ENCODE data around the gene TSPEAR. TPM values are rescaled to one million over a fixed set of nuclear protein-coding genes. Genes with fewer than 3 reads are reported as not detected.

TSPEAR gene
- total and polyA plus RNA-seq, 2 of the 13 experiments (the other 11 are each of a cell fraction or from before 2014, with no cell fraction given), result 0.07 to 0.32 TPM

- no TSS peak for BruUV-seq (replicated peaks)
- intact Hi-C loops (cut with micrococcal nuclease; ENCODE audit: unreplicated experiment) (loop anchor here (5.0 kb wide), 1 partner anchor 33 kb away; no protein-coding TSS in a partner anchor), in situ Hi-C loops (cut with HindIII; ENCODE audit: extremely low pct_ligation_motif_present, low pct_unique_long_range_greater_than_20kb) (no loop called here)
- ATAC-seq (no peak), DNase-seq (ENCODE audit: low spot score) (no peak), FAIRE-seq (no peak)
- ChIA-PET POLR2A (no interaction called here), CTCF (ENCODE audit: low intra/inter-chr PET ratio, low total read pairs) (no interaction called here)
- H3K9ac ChIP-seq (ENCODE audit: insufficient read depth, low read depth, low read length), result no peak overlapping the region
- peaks cover 4 to 31% of the 10 kb centered on the region in 2 experiments; a peak in 4 of 5 replicates for H3K27me3 ChIP-seq (ENCODE audit: control insufficient read depth in 1 of 2, insufficient read depth in 2 of 2, low read length in 2 of 2)
- H3K4me2 ChIP-seq (ENCODE audit: low read depth, low read length), result peak overlapping the region; percentile 53; the same call in 1 of the 2 replicates
- TF ChIP-seq ZBTB44 (CRISPR knock-in tag; IDR thresholded peaks at IDR 0.05) (no peak), JUN (CRISPR knock-in tag; IDR thresholded peaks at IDR 0.05) (0 out of 2 replicates have a peak, but pooled peaks have one; percentile 2)
- no peak overlapping the region for H2AFZ ChIP-seq (ENCODE audit: low read length)
- H3K4me3 ChIP-seq (replicated peaks in 1 of 3; ENCODE audit: insufficient read depth in 1 of 3, low read depth in 2 of 3, low read length in 3 of 3), result no peak overlapping the region; a peak in 1 of 6 replicates
- WGBS (ENCODE audit: low lambda C conversion rate), result 27% methylated on average over 8 of the region's 13 CpGs
- H3K27ac ChIP-seq (ENCODE audit: extremely low read length, insufficient read depth, low read length), result no peak overlapping the region
- H3K79me2 ChIP-seq (ENCODE audit: insufficient read depth, low read length), result no peaks in the 10 kb centered on the region
- H3K4me1 ChIP-seq (ENCODE audit: insufficient read depth, low read length), result peaks cover 55% of the 10 kb centered on the region
- H4K20me1 ChIP-seq (ENCODE audit: insufficient read depth, low read length), result no peaks in the 10 kb centered on the region
- no peaks in the 10 kb centered on the region for H3K36me3 ChIP-seq (replicated peaks in 1 of 2; ENCODE audit: control insufficient read depth in 1 of 2, insufficient read depth in 2 of 2, low read length in 2 of 2)
- no peaks in the 10 kb centered on the region for H3K9me3 ChIP-seq (ENCODE audit: low read length)
Measured at GRCh38 chr21:44703731-44704635, 7.4 kb downstream of the TSPEAR start.

GRCh38 chr21:44702973-44703730, 8.2 kb downstream of the TSPEAR start:
- WGBS (ENCODE audit: low lambda C conversion rate), result 10% methylated on average over 13 of the region's 16 CpGs
- H3K36me3 ChIP-seq (replicated peaks in 1 of 2; ENCODE audit: control insufficient read depth in 1 of 2, insufficient read depth in 2 of 2, low read length in 2 of 2), result no peaks in the 10 kb centered on the region
- H3K9me3 ChIP-seq (ENCODE audit: low read length), result no peaks in the 10 kb centered on the region
- DNase-seq (ENCODE audit: low spot score) (peak; percentile 55), ATAC-seq (peak; percentile 63), FAIRE-seq (no peak)
- H3K27me3 ChIP-seq (ENCODE audit: control insufficient read depth in 1 of 2, insufficient read depth in 2 of 2, low read length in 2 of 2), result peaks cover 3 to 23% of the 10 kb centered on the region in 2 experiments; a peak in 4 of 5 replicates
- peak overlapping the region in 1 of 3 experiments; percentile 45; a peak in 1 of 6 replicates for H3K4me3 ChIP-seq (replicated peaks in 1 of 3; ENCODE audit: insufficient read depth in 1 of 3, low read depth in 2 of 3, low read length in 3 of 3)
- H3K9ac ChIP-seq (ENCODE audit: insufficient read depth, low read depth, low read length), result no peak overlapping the region
- peaks cover 63% of the 10 kb centered on the region for H3K4me1 ChIP-seq (ENCODE audit: insufficient read depth, low read length)
- intact Hi-C loops (cut with micrococcal nuclease; ENCODE audit: unreplicated experiment) (loop anchor here (5.0 kb wide), 1 partner anchor 34 kb away; no protein-coding TSS in a partner anchor), in situ Hi-C loops (cut with HindIII; ENCODE audit: extremely low pct_ligation_motif_present, low pct_unique_long_range_greater_than_20kb) (no loop called here)
- no peak overlapping the region for H2AFZ ChIP-seq (ENCODE audit: low read length)
- POLR2A ChIA-PET, result no interaction called here
- H3K4me2 ChIP-seq (ENCODE audit: low read depth, low read length), result peak overlapping the region; percentile 53
- no peaks in the 10 kb centered on the region for H3K79me2 ChIP-seq (ENCODE audit: insufficient read depth, low read length)
- BruUV-seq (replicated peaks), result no TSS peak
- no peaks in the 10 kb centered on the region for H4K20me1 ChIP-seq (ENCODE audit: insufficient read depth, low read length)
- CTCF ChIA-PET (ENCODE audit: low intra/inter-chr PET ratio, low total read pairs), result no interaction called here
- no peak overlapping the region for H3K27ac ChIP-seq (ENCODE audit: extremely low read length, insufficient read depth, low read length)
- TF ChIP-seq NR2F1 (CRISPR knock-in tag; IDR thresholded peaks at IDR 0.05), result 0 out of 4 replicates have a peak, but pooled peaks of 1 of the 2 experiments have one; percentile 7
- no peak; the same call in 1 of the 2 replicates for TF ChIP-seq PITX1 (CRISPR knock-in tag; IDR thresholded peaks at IDR 0.05)
- TF ChIP-seq RNF2 (conservative IDR thresholded peaks at IDR 0.05; ENCODE audit: low read depth), result peak; percentile 74; the same call in 1 of the 2 replicates
- no peak for TF ChIP-seq PRDM15 (CRISPR knock-in tag; IDR thresholded peaks at IDR 0.05)
- no peak for TF ChIP-seq ARID2 (CRISPR knock-in tag; IDR thresholded peaks at IDR 0.05; ENCODE audit: borderline replicate concordance)
